Measurements from ENCODE around the gene NOTCH1.
"Not testable (repeated sequence)": the region's sequence is repeated elsewhere in the genome, so short reads cannot be mapped to it uniquely, and the experiment has no call there.

NOTCH1 gene

DNA sequence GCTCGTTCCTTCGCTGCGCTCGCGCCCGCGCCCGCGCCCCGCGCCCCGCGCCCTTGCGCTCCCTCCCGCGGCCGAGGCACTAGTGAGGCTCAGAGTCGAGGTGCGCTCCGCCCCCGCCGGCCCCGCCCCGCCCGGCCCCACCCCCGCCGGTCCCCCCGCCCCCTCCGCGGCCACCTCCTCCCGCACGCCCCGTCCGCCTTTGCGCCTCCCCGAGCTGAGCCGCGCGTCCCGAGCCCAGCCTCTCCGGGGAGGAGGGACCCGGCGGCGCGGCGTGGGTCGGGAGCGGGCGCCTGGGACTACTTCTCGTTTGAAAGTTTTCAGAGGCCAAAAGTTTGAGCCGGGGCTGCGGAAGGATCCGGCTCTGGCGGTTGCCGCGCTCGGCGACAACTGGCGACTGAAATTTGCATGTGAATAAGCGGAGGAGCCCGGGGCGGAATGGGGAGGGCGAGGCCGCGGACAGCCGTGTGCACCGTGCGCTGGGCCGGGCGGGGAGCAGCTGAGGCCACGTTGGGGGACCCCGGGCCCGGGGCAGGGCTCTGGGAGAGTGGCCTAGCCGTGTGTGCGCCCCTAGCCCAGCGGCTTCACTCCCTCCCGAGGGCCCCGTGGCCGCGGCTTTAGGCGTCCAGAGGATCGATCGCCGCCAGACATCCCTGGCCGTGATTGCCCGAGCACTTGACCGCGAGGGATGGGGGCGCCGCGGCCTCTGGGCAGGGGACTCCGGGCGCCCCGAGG lies at the start of gene NOTCH1:
NOTCH1 (minus strand) TSS at position 84 of the 732 bp plus-strand sequence. CDS start 262 bp downstream, outside the sequence.
- FAIRE-seq, result no peak

DNA sequence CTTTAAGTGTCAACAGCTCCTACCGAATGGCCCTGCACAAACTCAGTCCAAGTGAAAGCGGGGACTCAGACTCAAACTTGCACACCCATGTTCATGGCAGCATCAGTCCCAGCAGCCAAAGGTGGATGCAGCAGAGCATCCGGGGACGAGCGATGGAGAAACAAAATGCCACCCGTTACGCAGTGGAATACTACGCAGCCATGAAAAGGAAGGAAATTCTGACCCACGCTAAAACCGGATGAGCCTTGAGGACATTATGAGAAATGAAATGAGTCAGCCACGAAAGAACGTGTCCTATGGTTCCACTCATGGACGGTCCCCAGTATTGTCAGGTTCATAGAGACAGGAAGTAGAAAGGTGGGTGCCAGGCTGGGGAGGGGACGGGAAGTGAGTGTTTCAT lies 48.6 kb upstream of the NOTCH1 start:
- FAIRE-seq, result no peak

DNA sequence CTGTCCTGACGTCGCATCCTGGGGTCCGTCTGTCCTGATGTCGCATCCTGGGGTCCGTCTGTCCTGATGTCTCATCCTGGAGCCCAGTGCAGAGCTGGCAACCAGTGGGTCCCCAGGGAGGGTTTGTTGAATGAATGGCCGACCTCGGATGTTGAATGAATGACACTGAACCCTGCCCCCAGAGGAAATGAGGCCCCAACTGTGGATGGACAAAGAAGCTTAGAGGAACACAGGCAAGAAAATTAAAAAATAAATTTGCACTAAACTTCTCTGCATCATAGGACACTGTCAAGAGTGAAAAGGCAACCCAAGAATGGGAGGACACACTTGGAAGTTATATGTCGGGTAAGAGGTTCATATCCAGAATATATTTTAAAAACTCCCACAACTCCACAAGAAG lies 47.7 kb upstream of the NOTCH1 start:
- no peak for FAIRE-seq

- FAIRE-seq, result no peak
Measured at GRCh38 chr9:136592666-136593065, 46.8 kb upstream of the NOTCH1 start.

DNA sequence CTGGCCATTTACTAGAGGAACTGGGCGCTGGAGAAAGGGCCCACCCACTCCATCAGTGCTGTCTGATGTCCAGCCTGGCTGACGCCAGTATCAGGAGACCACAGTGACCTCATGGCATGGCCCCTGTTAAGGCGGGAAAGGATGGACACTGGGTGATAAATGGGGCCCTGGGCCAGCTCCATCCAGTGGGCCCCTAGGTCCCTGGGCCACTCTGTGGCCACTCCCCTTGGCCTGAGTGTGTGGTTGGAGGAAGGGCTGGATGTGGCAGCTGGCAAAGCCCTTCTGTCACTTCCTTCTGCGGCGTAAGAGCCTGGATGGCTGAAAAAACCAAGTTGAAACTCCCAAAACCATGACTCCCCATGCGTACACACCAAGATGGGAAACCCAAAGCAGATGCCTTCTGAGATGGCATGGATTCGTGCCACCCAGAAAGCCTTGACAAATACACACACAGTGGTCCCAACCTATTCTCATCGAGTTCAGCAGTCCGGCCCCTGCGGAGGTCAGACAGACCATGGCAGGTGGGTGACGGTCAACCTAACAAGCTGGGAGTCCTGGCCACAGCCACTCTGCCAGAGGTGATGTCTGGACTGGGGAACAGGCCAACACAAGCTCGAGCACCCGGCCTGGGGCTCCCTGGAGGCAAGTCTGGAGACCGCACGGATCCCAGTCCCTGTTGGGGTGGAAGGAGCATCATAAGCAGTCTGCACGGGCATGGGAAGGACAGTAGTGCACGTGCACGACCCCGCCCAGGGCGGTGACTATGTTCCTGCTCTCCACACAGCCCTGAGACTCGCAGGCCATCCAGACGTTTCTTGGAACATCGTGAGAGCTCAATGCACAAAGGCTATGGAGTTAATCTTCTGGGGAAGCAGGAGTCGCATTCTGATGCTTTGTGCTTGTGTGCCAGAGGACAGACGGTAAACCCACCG lies 45.2 kb upstream of the NOTCH1 start:
- no peak for FAIRE-seq

DNA sequence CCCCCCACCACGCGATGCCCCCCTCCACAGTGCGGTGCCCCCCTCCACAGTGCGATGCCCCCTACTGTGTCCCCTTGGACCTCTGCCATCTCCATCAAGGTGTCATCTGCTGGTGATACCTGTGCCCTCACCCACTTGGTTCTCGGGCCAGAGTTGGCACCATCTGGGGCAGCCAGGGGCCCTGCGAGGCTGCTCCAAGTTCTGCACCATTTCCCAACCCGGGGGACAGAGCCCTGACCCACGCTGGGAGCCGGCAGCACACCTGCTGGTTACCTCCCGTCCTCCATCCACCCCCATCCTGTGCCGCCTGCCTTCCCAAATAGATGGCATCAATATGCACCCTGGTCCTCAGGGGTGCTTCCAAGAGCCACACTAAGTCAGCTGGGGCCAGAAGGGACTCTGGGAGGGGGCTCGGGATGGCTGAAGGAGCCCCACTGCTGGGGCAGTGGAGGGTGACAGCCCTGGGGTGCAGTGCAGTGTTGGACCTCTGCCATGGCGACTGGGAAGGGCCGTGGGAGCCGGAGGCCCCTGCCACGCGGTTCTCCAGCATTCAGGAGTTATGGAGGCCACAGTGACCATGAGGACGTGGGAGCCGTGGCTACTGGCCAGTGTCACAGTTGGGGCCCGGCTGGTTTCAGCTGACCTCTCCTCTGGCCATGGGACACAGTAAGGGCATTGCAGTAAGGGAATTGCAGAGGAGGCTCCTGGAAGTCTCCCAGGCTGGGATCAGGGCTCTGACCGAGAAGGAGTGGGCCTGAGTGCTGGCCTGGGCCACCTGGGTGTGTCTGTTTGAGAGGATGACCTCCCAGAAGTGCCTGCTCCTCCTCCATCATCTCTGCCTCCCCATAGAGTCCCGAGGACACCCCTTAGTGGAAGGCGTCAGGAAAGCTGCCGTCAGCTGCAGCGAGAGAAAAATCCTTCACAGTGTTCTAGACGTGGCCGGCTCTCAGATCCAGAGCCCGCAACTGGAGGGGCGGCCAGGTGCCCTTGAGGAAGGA lies 44.2 kb upstream of the NOTCH1 start:
- FAIRE-seq, result no peak

DNA sequence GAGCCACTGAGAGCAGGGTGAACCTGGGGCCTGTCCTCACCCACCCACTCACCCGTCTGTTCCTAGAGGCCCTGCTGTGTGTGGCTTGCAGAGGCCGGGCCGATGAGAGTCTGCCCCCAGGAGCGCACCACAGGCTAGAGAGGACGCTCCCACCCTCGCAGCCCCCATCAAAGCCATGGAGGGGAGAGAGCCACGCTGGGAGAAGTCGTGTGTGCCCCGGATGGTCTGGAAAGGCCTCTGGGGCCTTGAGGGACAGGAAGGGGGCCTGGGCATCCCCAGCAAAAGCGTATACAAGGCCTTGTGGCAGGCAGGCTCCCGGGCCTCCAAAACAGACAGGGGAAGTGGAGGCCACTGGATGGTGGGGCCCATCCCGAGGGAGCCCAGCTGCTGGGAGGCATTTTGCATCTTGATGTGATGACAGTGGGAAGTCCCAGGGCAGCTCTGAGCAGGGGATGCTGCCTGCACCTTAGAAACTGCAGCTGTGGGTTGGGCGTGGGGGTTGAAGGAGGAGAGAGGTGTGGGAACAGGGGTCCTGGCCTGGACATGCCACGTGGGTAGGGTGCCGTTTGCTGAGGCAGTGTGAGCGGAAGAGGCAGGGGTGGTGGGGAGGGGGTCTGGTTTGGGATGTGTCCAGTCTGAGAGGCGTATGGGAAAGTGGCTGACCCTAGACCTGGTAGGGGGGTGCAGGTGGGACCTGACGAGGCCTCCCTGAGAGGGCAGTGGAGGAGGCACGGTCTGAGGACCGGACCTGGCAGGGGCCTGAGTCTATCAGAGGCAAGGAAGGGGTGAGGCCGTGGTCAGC lies 43.0 kb upstream of the NOTCH1 start:
- FAIRE-seq, result no peak

GRCh38 chr9:136587944-136588662 lies 42.3 kb upstream of the NOTCH1 start:
- FAIRE-seq, result no peak

DNA sequence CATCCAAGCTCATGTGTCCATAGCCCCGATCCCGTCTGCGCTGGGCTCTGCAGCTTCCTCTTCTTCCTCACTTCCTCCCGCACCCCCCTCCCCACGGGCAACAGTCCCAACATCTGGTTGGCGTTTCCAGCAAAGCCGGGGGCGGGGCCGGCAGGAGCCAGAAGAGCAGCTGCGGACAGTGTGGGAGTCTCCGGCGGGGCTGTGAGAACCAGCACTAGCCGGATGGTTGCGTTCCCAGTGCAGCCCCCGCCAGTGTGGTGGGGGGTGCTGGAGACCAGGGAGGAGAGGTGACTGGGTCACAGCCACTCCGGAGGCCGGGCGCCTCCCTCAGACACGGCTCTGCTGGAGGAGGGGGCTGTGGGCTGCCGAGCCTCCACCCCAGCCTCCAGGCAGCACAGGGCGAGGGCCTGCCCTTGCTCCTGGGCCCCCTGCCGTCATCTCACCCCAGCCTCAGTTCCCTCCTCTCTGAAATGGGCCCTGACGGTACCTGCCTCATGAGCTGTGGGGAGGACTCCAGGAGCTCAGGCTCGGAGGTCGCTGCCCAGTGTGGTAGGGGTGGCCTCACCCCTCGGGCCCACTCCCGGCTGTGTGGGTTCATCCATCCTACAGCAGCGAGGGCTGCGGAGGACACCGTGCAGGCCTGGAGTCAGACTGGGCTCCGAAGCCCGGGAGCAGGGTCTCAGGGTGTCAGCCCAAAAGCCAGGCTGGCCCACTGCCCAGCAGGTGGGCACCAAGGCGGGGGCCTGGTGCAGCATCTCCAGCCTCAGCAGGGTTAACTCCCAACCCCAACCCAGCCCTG lies 41.5 kb upstream of the NOTCH1 start:
- no peak for FAIRE-seq

GRCh38 chr9:136586391-136586953 lies 40.6 kb upstream of the NOTCH1 start:
- no peak for FAIRE-seq

GRCh38 chr9:136585531-136586120 lies 39.8 kb upstream of the NOTCH1 start:
- no peak for FAIRE-seq

GRCh38 chr9:136584934-136585333 lies 39.1 kb upstream of the NOTCH1 start:
- FAIRE-seq, result no peak

DNA sequence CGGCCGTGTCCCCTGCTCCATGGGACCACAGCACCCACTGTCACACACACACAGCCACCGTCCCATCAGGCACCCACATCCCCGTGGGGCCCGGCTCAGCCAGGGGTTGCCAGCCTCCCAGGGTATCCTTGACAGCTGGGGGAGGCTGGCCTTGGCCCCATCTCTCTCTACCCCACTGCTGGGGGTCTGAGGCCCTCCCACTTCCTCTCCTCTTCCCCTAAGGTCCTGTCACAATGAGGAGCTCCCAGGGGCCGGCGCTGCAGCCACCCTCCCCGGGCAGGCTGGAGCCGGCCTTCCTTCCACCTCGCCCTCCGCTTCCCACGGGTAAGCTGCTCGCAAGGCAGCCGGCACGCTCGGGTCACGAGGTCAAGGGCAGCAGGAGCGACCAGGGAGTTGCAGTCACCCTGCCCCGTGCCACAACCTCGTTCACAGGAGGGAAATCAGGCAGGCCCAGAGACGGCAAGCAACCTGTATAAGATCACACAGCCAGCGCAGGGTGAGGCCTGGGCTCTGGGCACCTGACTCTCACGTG lies 38.6 kb upstream of the NOTCH1 start:
- no peak for FAIRE-seq

- no peak for FAIRE-seq
Measured at GRCh38 chr9:136582977-136583735, 37.3 kb upstream of the NOTCH1 start.

- no peak for FAIRE-seq
Measured at GRCh38 chr9:136581614-136582447, 36.0 kb upstream of the NOTCH1 start.

DNA sequence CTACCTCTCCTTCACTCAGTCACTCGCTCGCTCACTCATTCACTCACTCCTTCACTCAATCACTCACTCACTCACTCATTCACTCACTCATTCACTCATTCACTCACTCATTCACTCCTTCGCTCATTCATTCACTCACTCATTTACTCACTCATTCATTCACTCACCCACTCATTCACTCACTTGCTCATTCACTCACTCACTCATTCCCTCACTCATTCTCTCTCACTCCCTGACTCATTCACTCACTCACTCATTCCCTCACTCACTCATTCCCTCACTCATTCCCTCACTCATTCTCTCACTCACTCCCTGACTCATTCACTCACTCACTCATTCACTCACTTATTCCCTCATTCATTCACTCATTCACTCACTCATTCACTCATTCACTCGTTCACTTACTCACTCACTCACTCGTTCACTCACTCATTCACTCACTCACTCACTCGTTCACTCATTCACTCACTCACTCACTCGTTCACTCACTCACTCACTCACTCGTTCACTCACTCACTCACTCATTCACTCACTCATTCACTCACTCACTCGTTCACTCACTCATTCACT lies 33.9 kb upstream of the NOTCH1 start:
- not testable (repeated sequence) for FAIRE-seq
